Measurements from ENCODE around the gene SPDYE18.
"Not testable (repeated sequence)": the region's sequence is repeated elsewhere in the genome, so short reads cannot be mapped to it uniquely, and the experiment has no call there.

The SPDYE18 gene

GRCh38 chr7:77062557-77062956, at the start of gene SPDYE18:
Gene SPDYE18 (minus strand): TSS chr7:77062558. CDS start chr7:77060512, 2,046 bp downstream.
- not testable (repeated sequence) for DNase-seq

- not testable (repeated sequence) for DNase-seq
Measured at GRCh38 chr7:77108362-77108761, 46.0 kb upstream of the SPDYE18 start.

GRCh38 chr7:77107659-77108058, 45.3 kb upstream of the SPDYE18 start:
- DNase-seq, result not testable (repeated sequence)

GRCh38 chr7:77105904-77106303, 43.5 kb upstream of the SPDYE18 start:
- DNase-seq, result not testable (repeated sequence)

GRCh38 chr7:77102671-77103070, 40.3 kb upstream of the SPDYE18 start:
- not testable (repeated sequence) for DNase-seq

- DNase-seq, result not testable (repeated sequence)
Measured at GRCh38 chr7:77101187-77101586, 38.8 kb upstream of the SPDYE18 start.

- DNase-seq, result not testable (repeated sequence)
Measured at GRCh38 chr7:77100501-77100900, 38.1 kb upstream of the SPDYE18 start.

GRCh38 chr7:77092301-77092700, 29.9 kb upstream of the SPDYE18 start:
- not testable (repeated sequence) for DNase-seq

GRCh38 chr7:77082192-77082591, 19.8 kb upstream of the SPDYE18 start:
- DNase-seq, result not testable (repeated sequence)

- not testable (repeated sequence) for DNase-seq
Measured at GRCh38 chr7:77080236-77080635, 17.9 kb upstream of the SPDYE18 start.

GRCh38 chr7:77079624-77080023, 17.3 kb upstream of the SPDYE18 start:
- DNase-seq, result not testable (repeated sequence)

- DNase-seq, result not testable (repeated sequence)
Measured at GRCh38 chr7:77079112-77079511, 16.8 kb upstream of the SPDYE18 start.

GRCh38 chr7:77077060-77077459, 14.7 kb upstream of the SPDYE18 start:
- DNase-seq, result not testable (repeated sequence)

- not testable (repeated sequence) for DNase-seq
Measured at GRCh38 chr7:77074786-77075396, 12.5 kb upstream of the SPDYE18 start.

- not testable (repeated sequence) for DNase-seq
Measured at GRCh38 chr7:77071108-77071507, 8.8 kb upstream of the SPDYE18 start.

- DNase-seq, result not testable (repeated sequence)
Measured at GRCh38 chr7:77065869-77066268, 3.5 kb upstream of the SPDYE18 start.

- DNase-seq, result not testable (repeated sequence)
Measured at GRCh38 chr7:77063732-77064131, 1.4 kb upstream of the SPDYE18 start.

GRCh38 chr7:77032261-77032660, 30.1 kb downstream of the SPDYE18 start, which contains the start of gene SPDYE17:
Gene SPDYE17 (minus strand): TSS chr7:77032361. CDS start chr7:77030570, 1,791 bp downstream.
- DNase-seq, result not testable (repeated sequence)

GRCh38 chr7:77026349-77026748, 36.0 kb downstream of the SPDYE18 start:
- DNase-seq, result not testable (repeated sequence)

- DNase-seq, result not testable (repeated sequence)
Measured at GRCh38 chr7:77010074-77010680, 52.2 kb downstream of the SPDYE18 start.

GRCh38 chr7:77008000-77008399, 54.4 kb downstream of the SPDYE18 start:
- DNase-seq, result not testable (repeated sequence)

GRCh38 chr7:77006127-77007110, 55.9 kb downstream of the SPDYE18 start:
- DNase-seq, result not testable (repeated sequence)
